Bronchial epithelial cell (primary cell): ENCODE results near the gene MEP1A. TPM values are rescaled to one million over a fixed set of nuclear protein-coding genes. Genes with fewer than 3 reads are reported as not detected.

ENCODE experiments used
- DNase-seq: peaks from one replicate; pipeline ENCODE4 v3.0.0-alpha.2; 2010; ENCODE audit warnings: low read depth
- FAIRE-seq: peaks from 2 replicates; lab custom pipeline; 2011; peaks lifted over from hg19 to GRCh38; lab: Jason Lieb, UNC
- H3K27me3 ChIP-seq: 2 replicates; pipeline ENCODE4 v1.5.1; 2011; ENCODE audit warnings: low read length; ENCODE audit not compliant: control insufficient read depth, insufficient read depth
- H3K36me3 ChIP-seq: 2 replicates; pipeline ENCODE4 v1.5.1; 2011; ENCODE audit warnings: low read length; ENCODE audit not compliant: control insufficient read depth, insufficient read depth
- H3K4me3 ChIP-seq: 2 replicates; pipeline ENCODE4 v1.5.1; 2011; ENCODE audit warnings: mild to moderate bottlenecking, low read depth, low read length, control low read depth
- total RNA-seq: library from RNA; depleted of rRNA; stranded (reverse); fragments of >200 nt; gene quantifications from 2 replicates; pipeline ENCODE4 v1.2.1, GENCODE V29; 2014
- TF ChIP-seq, protein P1 (sequence below): IDR thresholded peaks from 2 replicates; pipeline ENCODE4 v1.5.1; 2011; ENCODE audit warnings: mild to moderate bottlenecking, moderate library complexity, low read length, control low read depth, inconsistent platforms; ENCODE audit not compliant: insufficient read depth, severe bottlenecking

MEP1A gene
- total RNA-seq, 1 donor from 2014 or later: not detected

DNA sequence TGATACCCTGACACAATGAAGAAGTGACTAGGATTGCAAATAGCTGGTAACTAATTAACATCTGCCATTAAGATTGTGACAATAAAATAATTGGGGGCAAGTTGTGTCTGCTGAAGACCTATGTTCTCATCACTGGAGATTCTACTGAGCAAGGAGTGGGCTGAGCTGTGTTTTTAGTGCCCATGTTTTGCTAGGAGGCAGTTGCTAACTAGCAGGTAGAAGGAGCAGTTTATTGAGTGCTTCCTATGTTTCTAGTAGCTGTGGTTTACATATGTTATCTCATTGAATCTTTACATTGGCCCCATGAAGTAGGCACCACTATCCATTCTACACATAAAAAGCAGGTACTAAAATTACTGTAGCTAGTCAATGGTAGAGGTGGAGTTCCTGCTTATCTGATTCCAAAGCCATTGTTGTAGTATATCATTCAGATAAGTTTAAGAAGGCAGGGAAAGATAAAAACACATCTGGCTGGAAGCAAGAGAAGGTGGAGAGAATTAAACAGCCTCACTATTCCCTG lies 2.8 kb upstream of the MEP1A start:
- FAIRE-seq (no peak), DNase-seq (no peak)
- no peaks in the 10 kb centered on the region for H3K27me3 ChIP-seq
- TF ChIP-seq, protein P1, sequence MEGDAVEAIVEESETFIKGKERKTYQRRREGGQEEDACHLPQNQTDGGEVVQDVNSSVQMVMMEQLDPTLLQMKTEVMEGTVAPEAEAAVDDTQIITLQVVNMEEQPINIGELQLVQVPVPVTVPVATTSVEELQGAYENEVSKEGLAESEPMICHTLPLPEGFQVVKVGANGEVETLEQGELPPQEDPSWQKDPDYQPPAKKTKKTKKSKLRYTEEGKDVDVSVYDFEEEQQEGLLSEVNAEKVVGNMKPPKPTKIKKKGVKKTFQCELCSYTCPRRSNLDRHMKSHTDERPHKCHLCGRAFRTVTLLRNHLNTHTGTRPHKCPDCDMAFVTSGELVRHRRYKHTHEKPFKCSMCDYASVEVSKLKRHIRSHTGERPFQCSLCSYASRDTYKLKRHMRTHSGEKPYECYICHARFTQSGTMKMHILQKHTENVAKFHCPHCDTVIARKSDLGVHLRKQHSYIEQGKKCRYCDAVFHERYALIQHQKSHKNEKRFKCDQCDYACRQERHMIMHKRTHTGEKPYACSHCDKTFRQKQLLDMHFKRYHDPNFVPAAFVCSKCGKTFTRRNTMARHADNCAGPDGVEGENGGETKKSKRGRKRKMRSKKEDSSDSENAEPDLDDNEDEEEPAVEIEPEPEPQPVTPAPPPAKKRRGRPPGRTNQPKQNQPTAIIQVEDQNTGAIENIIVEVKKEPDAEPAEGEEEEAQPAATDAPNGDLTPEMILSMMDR: no peak
- H3K4me3 ChIP-seq: no peak overlapping the region
- H3K36me3 ChIP-seq: no peaks in the 10 kb centered on the region

DNA sequence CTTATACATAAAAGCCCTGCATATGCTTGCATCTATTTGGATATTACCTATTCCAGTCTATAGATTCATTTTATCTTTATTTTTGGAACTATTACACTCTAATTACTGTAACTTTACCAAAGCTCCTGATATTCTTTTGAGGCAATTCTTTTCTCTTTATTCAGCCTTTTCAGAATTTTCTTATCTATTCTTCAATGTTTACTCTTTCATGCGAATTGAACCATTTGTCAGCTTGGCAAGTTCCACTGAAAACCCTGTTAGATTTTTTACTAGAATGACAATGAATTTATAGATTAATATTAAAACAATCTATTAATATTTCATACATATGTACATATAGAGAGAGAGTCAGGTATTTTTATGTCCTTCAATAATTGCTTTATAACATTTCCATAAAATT lies 554 bp upstream of the MEP1A start:
- TF ChIP-seq, protein P1: no peak
- H3K27me3 ChIP-seq: no peaks in the 10 kb centered on the region
- FAIRE-seq: no peak

DNA sequence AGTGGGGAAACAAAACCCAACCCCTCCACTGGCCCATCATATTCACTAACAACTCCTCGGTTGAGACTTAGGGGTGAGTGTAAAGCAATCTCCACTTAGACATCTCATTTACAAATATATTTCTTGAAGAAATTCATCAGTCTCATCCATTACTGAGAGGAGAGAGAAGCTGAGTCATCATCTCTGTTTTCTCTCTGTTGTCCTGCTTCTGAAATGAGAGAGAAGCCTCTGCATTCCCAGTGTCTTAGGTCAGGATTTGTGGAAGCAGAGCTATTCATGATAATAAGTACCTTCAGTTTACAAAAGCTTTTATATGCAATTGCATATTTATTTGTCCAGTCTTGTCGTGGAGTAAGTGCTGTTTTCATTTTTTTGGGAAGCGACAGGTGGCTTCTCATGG lies 879 bp downstream of the MEP1A start:
- Histone ChIP-seq H3K36me3 (no peaks in the 10 kb centered on the region), H3K27me3 (no peaks in the 10 kb centered on the region), H3K4me3 (no peak overlapping the region)
- TF ChIP-seq, protein P1: no peak
- no peak for FAIRE-seq
- DNase-seq: no peak

More for the DNA sequence above, 554 bp upstream of the MEP1A start:
- Histone ChIP-seq H3K36me3 (no peaks in the 10 kb centered on the region), H3K4me3 (no peak overlapping the region)
- DNase-seq: no peak

DNA sequence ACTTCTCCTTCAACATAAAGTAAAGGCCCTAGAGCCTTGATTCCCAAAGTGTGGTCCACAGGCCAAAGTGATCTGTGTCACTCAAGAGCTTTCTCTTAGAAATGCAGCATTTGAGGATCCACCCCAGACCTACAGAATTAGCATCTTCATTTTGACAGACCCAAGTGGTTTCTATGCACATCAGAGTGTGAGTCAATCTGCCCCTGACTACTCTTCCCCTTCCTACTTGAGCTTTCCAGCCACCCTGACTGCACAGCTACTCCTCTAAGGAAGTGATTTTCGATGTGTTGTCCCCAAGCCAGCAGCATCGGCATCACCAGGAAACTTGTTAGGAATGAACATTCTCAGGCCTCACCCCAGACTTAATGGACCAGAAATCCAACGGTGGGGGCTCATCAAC lies 2.6 kb downstream of the MEP1A start:
- DNase-seq (no peak), FAIRE-seq (peak; percentile 85)
- Histone ChIP-seq H3K36me3 (no peaks in the 10 kb centered on the region), H3K27me3 (no peaks in the 10 kb centered on the region), H3K4me3 (no peak overlapping the region)
- TF ChIP-seq, protein P1: no peak

DNA sequence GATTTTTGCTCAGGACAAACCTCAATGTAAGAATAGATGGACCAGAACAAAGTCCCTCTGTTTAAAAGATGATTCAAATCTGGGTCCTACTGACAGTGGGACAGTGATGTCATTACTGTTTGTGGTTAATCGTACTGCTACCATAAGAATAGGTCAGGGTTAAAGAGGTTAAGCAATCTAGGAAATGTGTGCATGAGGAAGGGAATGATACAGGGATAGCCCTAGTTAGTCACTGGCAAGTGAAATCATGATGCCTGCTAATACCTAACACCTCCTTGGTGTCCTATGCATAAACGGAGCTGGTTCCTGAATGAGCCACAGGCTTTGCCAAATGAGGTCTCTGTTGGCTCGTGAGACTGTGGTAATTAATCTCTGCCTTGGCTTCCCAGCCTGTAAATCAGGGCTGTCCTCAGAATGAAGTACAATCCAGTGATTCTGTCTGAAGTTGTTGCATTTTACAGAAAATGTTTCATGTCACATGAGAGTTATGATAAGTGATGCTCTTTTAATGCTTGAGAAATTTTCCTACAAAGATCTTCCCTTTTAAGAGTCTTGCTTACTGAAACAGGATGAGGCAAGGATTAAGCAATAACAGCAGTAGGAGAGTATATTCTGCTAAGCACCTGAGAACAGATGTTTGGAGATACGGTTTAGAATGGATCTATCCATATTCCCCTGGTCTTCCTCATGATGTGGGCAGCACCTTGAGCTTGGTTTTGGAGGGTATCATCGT lies 3.8 kb downstream of the MEP1A start:
- DNase-seq (peak; percentile 95), FAIRE-seq (peak; percentile 80)
- TF ChIP-seq, protein P1: no peak
- no peaks in the 10 kb centered on the region for H3K36me3 ChIP-seq
- H3K4me3 ChIP-seq: no peak overlapping the region
- H3K27me3 ChIP-seq: no peaks in the 10 kb centered on the region
